HepG2 (cell line): ENCODE measurements around the gene GFOD1. TPM values are rescaled to one million over a fixed set of nuclear protein-coding genes. Genes with fewer than 3 reads are reported as not detected.

Source experiments
- AFF4 ChIP-seq: sonication (generic); formaldehyde crosslinking; IDR thresholded peaks from 2 replicates; pipeline ENCODE4 v1.4.0; 2020; ENCODE audit warnings: missing genetic modification reagents
- DR1 ChIP-seq: sonication (generic); formaldehyde crosslinking; IDR thresholded peaks from 2 replicates; pipeline ENCODE4 v1.8.0; 2021; ENCODE audit warnings: mild to moderate bottlenecking, missing genetic modification reagents, inconsistent platforms
- EEA1 ChIP-seq: sonication (generic); formaldehyde crosslinking; IDR thresholded peaks from 2 replicates; pipeline ENCODE4 v1.5.1; 2020; ENCODE audit warnings: mild to moderate bottlenecking, missing genetic modification reagents, borderline replicate concordance
- ETV5 ChIP-seq: IDR thresholded peaks from 2 replicates; pipeline ENCODE4 v1.6.1; 2018; ENCODE audit warnings: missing biosample characterization, missing genetic modification reagents, inconsistent platforms, borderline replicate concordance
- FOXK1 ChIP-seq: sonication (generic); formaldehyde crosslinking; IDR thresholded peaks from 2 replicates; pipeline ENCODE4 v1.4.0; 2020; ENCODE audit warnings: low read depth, missing genetic modification reagents, borderline replicate concordance
- KDM5B ChIP-seq: sonication (generic); formaldehyde crosslinking; IDR thresholded peaks from 2 replicates; pipeline ENCODE4 v1.4.0; 2020; ENCODE audit warnings: missing genetic modification reagents, mild to moderate bottlenecking, borderline replicate concordance
- KLF9 ChIP-seq: IDR thresholded peaks from 2 replicates; pipeline ENCODE4 v1.6.1; 2016; ENCODE audit warnings: low read depth
- KMT2B ChIP-seq: IDR thresholded peaks from 2 replicates; pipeline ENCODE4 v1.6.1; 2016; ENCODE audit warnings: missing genetic modification reagents, missing compliant biosample characterization
- MIER2 ChIP-seq: IDR thresholded peaks from 2 replicates; pipeline ENCODE4 v1.6.1; 2016; ENCODE audit warnings: missing biosample characterization, missing genetic modification reagents
- MYC ChIP-seq: sonication (generic); formaldehyde crosslinking; IDR thresholded peaks from 2 replicates; pipeline ENCODE4 v1.9.0; 2021; ENCODE audit warnings: missing genetic modification reagents, borderline replicate concordance
- PITX1 ChIP-seq: sonication (generic); formaldehyde crosslinking; IDR thresholded peaks from 2 replicates; pipeline ENCODE4 v1.5.1; 2020; ENCODE audit warnings: mild to moderate bottlenecking, missing genetic modification reagents
- SATB2 ChIP-seq: sonication (generic); formaldehyde crosslinking; IDR thresholded peaks from 2 replicates; pipeline ENCODE4 v1.5.0; 2020; ENCODE audit warnings: missing genetic modification reagents
- TBL1XR1 ChIP-seq: fragments of 150-350 bp; IDR thresholded peaks from 2 replicates; pipeline ENCODE4 v1.6.1; 2014; ENCODE audit warnings: borderline replicate concordance, low read length; ENCODE audit not compliant: partially characterized antibody
- U2AF2 ChIP-seq: fragments of 200-400 bp; formaldehyde crosslinking; IDR thresholded peaks from 2 replicates; pipeline ENCODE4 v1.6.1; 2017; ENCODE audit warnings: low read depth, mild to moderate bottlenecking, low read length
- ZNF230 ChIP-seq: sonication (generic); formaldehyde crosslinking; IDR thresholded peaks from 2 replicates; pipeline ENCODE4 v1.4.0; 2020; ENCODE audit warnings: mild to moderate bottlenecking, missing genetic modification reagents
- ZNF251 ChIP-seq: sonication (generic); formaldehyde crosslinking; IDR thresholded peaks from 2 replicates; pipeline ENCODE4 v1.9.0; 2021; ENCODE audit warnings: mild to moderate bottlenecking, missing genetic modification reagents
- ZNF558 ChIP-seq: sonication (generic); formaldehyde crosslinking; IDR thresholded peaks from 2 replicates; pipeline ENCODE4 v1.9.0; 2022; ENCODE audit warnings: mild to moderate bottlenecking, missing genetic modification reagents, borderline replicate concordance
- ZNF563 ChIP-seq: sonication (generic); formaldehyde crosslinking; IDR thresholded peaks from 2 replicates; pipeline ENCODE4 v1.8.0; 2022; ENCODE audit warnings: mild to moderate bottlenecking, moderate library complexity, missing genetic modification reagents
- ZNF569 ChIP-seq: sonication (generic); formaldehyde crosslinking; IDR thresholded peaks from 2 replicates; pipeline ENCODE4 v1.5.0; 2020; ENCODE audit warnings: mild to moderate bottlenecking, missing genetic modification reagents, moderate library complexity, borderline replicate concordance
- ZNF629 ChIP-seq: sonication (generic); formaldehyde crosslinking; conservative IDR thresholded peaks from 2 replicates; pipeline ENCODE4 v1.5.0; 2020; ENCODE audit warnings: missing genetic modification reagents
- ZNF646 ChIP-seq: sonication (generic); formaldehyde crosslinking; IDR thresholded peaks from 2 replicates; pipeline ENCODE4 v1.9.0; 2021; ENCODE audit warnings: mild to moderate bottlenecking, missing genetic modification reagents
- ZNF850 ChIP-seq: sonication (generic); formaldehyde crosslinking; conservative IDR thresholded peaks from 2 replicates; pipeline ENCODE4 v1.9.0; 2021; ENCODE audit warnings: mild to moderate bottlenecking, missing genetic modification reagents
- ZSCAN9 ChIP-seq: IDR thresholded peaks from 2 replicates; pipeline ENCODE4 v1.6.1; 2016; ENCODE audit warnings: borderline replicate concordance
- polyA plus RNA-seq, 8 experiments: library from polyadenylated mRNA; depleted of rRNA in 3 of 8; stranded (reverse) in 7 of 8; unstranded in 1 of 8; fragments of >200 nt; fragmentation: Illumina TruSeq in 4 of 8; extraction: Trizol in 4 of 8; gene quantifications; 2 replicates each; pipeline versions ENCODE4 v1.2.1 to v1.2.3, GENCODE V29; 2011 to 2016; ENCODE audit warnings: low read depth in 4 of 8, missing spikeins in 1 of 8, mixed read lengths in 1 of 8; ENCODE audit not compliant: insufficient read depth in 1 of 8
- total RNA-seq, 5 experiments: library from RNA; depleted of rRNA; stranded (reverse); fragments of >200 nt; fragmentation: Illumina TruSeq; extraction: Trizol; gene quantifications; 2 replicates each; pipeline ENCODE4 v1.2.3, GENCODE V29; 2016; ENCODE audit warnings: low read depth in 1 of 5

GFOD1 gene
- total and polyA plus RNA-seq, 2 of the 13 experiments (the other 11 are each of a cell fraction or from before 2014, with no cell fraction given) = 1.9 to 6.4 TPM

GRCh38 chr6:13413466-13413862 lies 73.9 kb downstream of the GFOD1 start (continued):
- TF ChIP-seq ZNF850 (CRISPR knock-in tag) = no peak
- TF ChIP-seq AFF4 (CRISPR knock-in tag) = no peak
- peak; percentile 43; the same call in 1 of the 2 replicates for TF ChIP-seq ETV5
- TF ChIP-seq MYC (CRISPR knock-in tag) = peak; percentile 82; the same call in 1 of the 2 replicates
- no peak for TF ChIP-seq KDM5B (CRISPR knock-in tag)
- no peak for TF ChIP-seq U2AF2
- no peak for TF ChIP-seq TBL1XR1
- TF ChIP-seq ZSCAN9 = 0 out of 2 replicates have a peak, but pooled peaks have one; percentile 39
- TF ChIP-seq ZNF646 (CRISPR knock-in tag) = no peak
- no peak for TF ChIP-seq ZNF629 (CRISPR knock-in tag)
- no peak for TF ChIP-seq ZNF251
- TF ChIP-seq SATB2 = no peak
- peak; percentile 42; the same call in 1 of the 2 replicates for TF ChIP-seq ZNF558 (CRISPR knock-in tag)
- 0 out of 2 replicates have a peak, but pooled peaks have one; percentile 78 for TF ChIP-seq MIER2 (CRISPR knock-in tag)
- peak; percentile 81; the same call in 1 of the 2 replicates for TF ChIP-seq PITX1 (CRISPR knock-in tag)
- no peak for TF ChIP-seq KLF9
- TF ChIP-seq FOXK1 (CRISPR knock-in tag) = peak; percentile 32; the same call in 1 of the 2 replicates
- no peak for TF ChIP-seq EEA1 (CRISPR knock-in tag)
- TF ChIP-seq KMT2B (CRISPR knock-in tag) = no peak
- no peak for TF ChIP-seq ZNF563 (CRISPR knock-in tag)
- TF ChIP-seq ZNF230 = no peak
- TF ChIP-seq ZNF569 (CRISPR knock-in tag) = no peak
- no peak; the same call in 1 of the 2 replicates for TF ChIP-seq DR1 (CRISPR knock-in tag)
